SK-N-MC (cell line): ENCODE results near the gene NAV3.

Source experiments
- DNase-seq: peaks from one replicate; pipeline ENCODE4 v3.0.0-alpha.2; 2011; ENCODE audit warnings: low read depth, low spot score
- H3K27ac ChIP-seq: fragments of 200-600 bp; sonication (generic); 2 replicates; pipeline ENCODE4 v1.5.1; 2016; ENCODE audit warnings: mixed run types
- H3K36me3 ChIP-seq: fragments of 200-600 bp; sonication (generic); 2 replicates; pipeline ENCODE4 v1.6.1; 2017; ENCODE audit warnings: antibody characterized with exemption, low read length, mixed read lengths; ENCODE audit not compliant: insufficient read depth
- H3K4me3 ChIP-seq: fragments of 200-600 bp; sonication (generic); 2 replicates; pipeline ENCODE4 v1.5.1; 2016
- H3K9ac ChIP-seq: fragments of 200-600 bp; sonication (generic); 2 replicates; pipeline ENCODE4 v1.8.0; 2017; ENCODE audit warnings: mixed run types, mixed read lengths; ENCODE audit not compliant: insufficient read length
- H3K9me3 ChIP-seq: fragments of 200-600 bp; sonication (generic); 2 replicates; pipeline ENCODE4 v1.6.1; 2017; ENCODE audit warnings: low read depth, mild to moderate bottlenecking, antibody characterized with exemption, low read length, moderate library complexity, mixed read lengths
- EZH2 ChIP-seq: fragments of 200-600 bp; sonication (generic); IDR thresholded peaks from one replicate; pipeline ENCODE4 v1.6.1; 2017; ENCODE audit warnings: antibody characterized with exemption
- FOXP2 ChIP-seq: optimal IDR thresholded peaks from 2 replicates; pipeline ENCODE3; 2011; ENCODE audit warnings: mild to moderate bottlenecking, moderate library complexity; ENCODE audit not compliant: insufficient read depth; ENCODE audit errors: extremely low read length, control extremely low read depth
- POLR2AphosphoS5 ChIP-seq: IDR thresholded peaks from 2 replicates; pipeline ENCODE4 v1.6.1; 2012; ENCODE audit warnings: mild to moderate bottlenecking, low read depth, low read length, borderline replicate concordance

The NAV3 gene

DNA sequence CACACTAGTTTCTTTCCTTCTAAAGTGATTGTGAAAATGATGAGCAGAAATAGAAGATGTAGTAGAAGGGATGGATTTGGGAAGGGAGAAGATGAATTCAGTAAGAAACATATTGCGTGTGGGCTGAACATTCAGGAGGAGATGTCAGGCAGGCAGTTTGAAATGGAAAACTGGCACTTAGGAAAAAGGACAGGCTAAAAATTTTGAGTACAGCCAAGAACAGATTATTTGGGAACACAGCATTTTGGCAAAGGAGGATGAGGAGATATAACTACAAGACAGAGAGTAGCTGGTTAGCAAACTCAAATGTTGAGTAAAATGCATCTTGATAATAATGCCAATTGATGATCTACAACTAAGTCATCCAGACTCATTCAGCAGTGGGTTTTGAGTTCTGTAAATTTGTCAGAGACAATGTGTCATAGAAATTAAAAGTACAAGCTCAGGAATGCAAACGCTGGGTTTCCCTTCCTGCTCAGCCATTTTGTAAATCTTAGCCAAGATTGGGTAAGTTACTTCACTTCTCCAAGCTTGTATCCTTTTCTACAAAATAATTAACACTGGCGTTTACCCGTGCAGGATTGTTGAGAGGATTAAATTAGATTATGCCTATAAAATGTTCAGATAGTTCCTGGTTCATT lies 255.0 kb downstream of the NAV3 start:
- DNase-seq: no peak
- no peak overlapping the region for H3K4me3 ChIP-seq
- H3K27ac ChIP-seq: no peak overlapping the region
- H3K9ac ChIP-seq: no peak overlapping the region
- no peaks in the 10 kb centered on the region for H3K9me3 ChIP-seq
- no peak for TF ChIP-seq POLR2AphosphoS5
- TF ChIP-seq EZH2: no peak
- H3K36me3 ChIP-seq: no peaks in the 10 kb centered on the region

DNA sequence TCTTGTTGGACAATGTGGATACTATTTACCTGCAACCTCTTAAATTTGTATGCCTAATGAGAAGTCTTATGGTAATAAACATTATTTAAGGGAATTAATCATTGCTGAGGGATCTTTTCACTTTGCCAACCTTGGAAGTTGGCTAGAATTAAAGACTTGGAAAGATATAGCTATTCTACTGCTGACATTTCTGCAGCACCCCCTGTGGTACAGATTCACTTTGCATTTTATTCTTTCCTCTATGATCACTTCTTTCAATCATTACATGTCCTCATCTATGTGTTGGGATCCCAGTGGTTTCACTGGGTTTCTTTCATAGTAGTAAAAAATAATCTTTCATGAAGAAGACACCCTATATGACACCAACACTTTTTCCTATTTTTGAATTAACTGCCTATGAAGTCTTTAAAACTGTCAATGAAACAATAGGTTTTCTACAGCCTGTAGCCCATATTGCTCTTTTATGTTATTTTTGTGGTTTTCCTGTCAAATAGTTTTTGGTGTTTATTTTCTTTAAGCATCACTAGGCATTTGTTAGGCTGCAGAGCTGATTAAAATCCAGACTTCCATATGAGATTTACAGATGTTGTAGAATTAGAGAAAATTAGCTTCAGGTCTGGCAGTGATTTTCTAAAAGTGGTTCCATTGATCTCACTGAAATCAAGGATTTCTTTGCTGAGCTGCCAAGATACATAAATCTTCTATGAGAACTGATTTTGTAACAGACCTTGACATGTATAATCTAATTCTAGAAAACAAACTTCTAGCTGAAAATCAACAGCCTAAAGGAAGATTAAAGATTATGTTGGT lies 256.1 kb downstream of the NAV3 start:
- H3K4me3 ChIP-seq: no peak overlapping the region
- H3K9ac ChIP-seq: no peak overlapping the region
- no peaks in the 10 kb centered on the region; the same call in 1 of the 2 replicates for H3K9me3 ChIP-seq
- TF ChIP-seq FOXP2 (no peak), POLR2AphosphoS5 (no peak), EZH2 (no peak)
- no peak overlapping the region for H3K27ac ChIP-seq
- no peaks in the 10 kb centered on the region for H3K36me3 ChIP-seq
- DNase-seq: no peak

DNA sequence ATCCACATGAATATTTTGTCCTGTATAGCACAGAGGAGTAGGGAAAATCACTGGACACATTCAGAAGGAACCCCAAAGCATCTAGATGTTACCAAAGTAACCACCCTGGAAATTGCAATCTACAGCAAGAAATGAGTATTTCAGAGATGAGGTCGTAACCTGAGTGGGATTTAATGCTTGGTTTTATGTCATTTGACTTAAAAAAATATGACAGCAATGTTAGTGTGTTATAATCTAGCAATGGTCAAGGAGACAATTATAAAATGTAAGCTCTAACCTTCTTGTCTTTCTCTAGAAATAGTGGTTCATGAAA lies 256.6 kb downstream of the NAV3 start:
- Histone ChIP-seq H3K9ac (no peak overlapping the region), H3K36me3 (no peaks in the 10 kb centered on the region), H3K4me3 (no peak overlapping the region), H3K27ac (no peak overlapping the region), H3K9me3 (no peaks in the 10 kb centered on the region; the same call in 1 of the 2 replicates)
- TF ChIP-seq POLR2AphosphoS5: no peak
- no peak for TF ChIP-seq FOXP2
- TF ChIP-seq EZH2: no peak
- DNase-seq: no peak

DNA sequence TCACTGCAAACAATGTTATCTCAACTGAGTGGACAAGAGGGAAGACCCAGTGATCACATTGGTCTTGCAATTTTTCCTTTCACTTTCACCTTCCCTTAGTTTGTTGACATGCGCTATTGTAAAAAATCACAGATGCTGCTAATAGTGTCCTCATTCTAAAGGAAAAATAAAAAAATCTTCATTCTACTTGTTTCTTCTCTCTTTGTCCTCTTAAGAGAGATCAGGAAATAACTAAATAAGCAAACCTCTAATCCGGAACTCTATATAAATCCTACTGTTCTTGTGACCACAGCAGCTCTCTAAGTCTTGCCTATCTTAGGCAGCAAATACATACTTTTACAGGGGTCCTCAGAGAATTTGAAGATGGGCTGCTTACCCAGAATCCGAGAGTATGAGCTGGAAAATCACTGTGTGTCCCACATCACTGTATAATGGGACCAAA lies 257.7 kb downstream of the NAV3 start:
- no peaks in the 10 kb centered on the region; the same call in 1 of the 2 replicates for H3K9me3 ChIP-seq
- no peak overlapping the region for H3K27ac ChIP-seq
- H3K36me3 ChIP-seq: no peaks in the 10 kb centered on the region
- TF ChIP-seq EZH2 (no peak), POLR2AphosphoS5 (no peak), FOXP2 (no peak)
- no peak overlapping the region for H3K9ac ChIP-seq
- no peak for DNase-seq
- H3K4me3 ChIP-seq: no peak overlapping the region

DNA sequence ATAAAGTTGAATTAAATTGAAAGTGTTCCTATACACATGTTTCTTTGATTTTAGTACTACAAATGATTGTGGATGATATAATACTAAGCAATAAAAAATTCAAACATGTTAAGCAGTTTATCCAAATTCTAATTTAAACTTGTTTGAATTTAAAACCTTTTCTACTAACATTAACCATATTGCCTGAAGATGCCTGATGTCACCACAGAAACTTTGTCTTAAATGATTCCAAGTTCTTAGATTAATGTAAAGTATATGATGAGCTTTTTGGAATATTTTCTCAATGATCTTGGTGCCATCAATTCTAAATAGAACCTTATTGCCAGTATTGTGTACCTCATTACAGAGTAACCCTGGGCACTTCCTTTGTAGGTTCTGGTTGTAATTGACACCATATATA lies 259.6 kb downstream of the NAV3 start:
- H3K27ac ChIP-seq: no peak overlapping the region
- H3K4me3 ChIP-seq: no peak overlapping the region
- no peak overlapping the region for H3K9ac ChIP-seq
- H3K36me3 ChIP-seq: no peaks in the 10 kb centered on the region
- H3K9me3 ChIP-seq: no peaks in the 10 kb centered on the region; the same call in 1 of the 2 replicates
- DNase-seq: no peak
- TF ChIP-seq EZH2: no peak
- TF ChIP-seq POLR2AphosphoS5: no peak
- no peak for TF ChIP-seq FOXP2

DNA sequence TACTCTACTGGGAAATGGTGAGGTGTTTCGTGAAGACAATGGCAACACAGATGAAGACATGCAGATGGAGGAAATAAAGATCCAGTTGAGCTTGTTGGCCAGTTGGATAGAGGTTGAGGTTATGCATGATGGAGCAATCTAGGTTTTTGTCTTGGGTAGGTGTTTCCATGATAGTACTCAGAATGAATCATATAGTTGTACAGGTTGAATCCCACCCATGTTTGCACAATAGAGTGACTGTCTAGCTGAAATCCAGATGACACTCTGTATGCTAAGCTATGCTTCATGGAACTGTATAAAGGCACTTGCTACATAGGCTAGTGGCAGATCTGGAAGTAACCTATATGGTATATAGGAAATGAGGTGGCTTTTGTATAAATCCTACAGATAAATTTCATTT lies 264.9 kb downstream of the NAV3 start:
- H3K27ac ChIP-seq: no peak overlapping the region
- H3K4me3 ChIP-seq: no peak overlapping the region
- no peaks in the 10 kb centered on the region; the same call in 1 of the 2 replicates for H3K9me3 ChIP-seq
- TF ChIP-seq EZH2 (no peak), FOXP2 (no peak), POLR2AphosphoS5 (no peak)
- no peak for DNase-seq
- H3K36me3 ChIP-seq: no peaks in the 10 kb centered on the region
- H3K9ac ChIP-seq: no peak overlapping the region

DNA sequence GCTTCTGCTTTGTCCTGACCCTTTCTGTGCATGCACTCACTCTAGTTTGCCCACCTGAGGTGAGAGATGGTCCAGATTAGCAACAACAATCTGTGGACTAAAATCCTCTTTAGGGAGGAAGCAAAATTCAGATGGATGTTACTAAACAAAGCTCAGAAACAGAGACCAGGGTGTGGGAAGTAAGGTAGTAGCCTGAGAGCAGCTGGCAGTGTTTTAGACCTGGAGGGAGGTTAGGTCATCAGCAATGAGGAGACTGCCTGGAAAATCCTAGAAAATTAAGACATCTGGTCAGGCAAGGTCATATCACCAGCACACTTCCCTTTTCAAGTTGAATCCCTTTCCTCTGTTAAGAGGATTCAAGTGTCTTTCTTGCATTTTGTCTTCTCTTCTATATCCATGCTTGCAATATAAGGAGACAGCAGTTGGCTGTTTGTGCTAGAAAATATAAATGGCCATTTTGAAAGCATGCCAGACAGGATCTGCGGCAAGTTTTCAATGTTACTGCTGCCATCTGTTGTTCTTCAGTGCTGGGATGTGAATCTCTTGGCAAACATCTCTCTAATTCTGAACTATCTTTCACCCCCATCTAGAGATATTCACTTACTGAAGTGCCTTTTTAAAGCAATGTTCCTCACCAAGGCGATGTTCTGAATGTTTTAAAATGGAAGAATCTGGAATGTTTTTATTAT lies 266.4 kb downstream of the NAV3 start:
- Histone ChIP-seq H3K36me3 (no peaks in the 10 kb centered on the region), H3K9me3 (no peaks in the 10 kb centered on the region), H3K4me3 (no peak overlapping the region), H3K9ac (no peak overlapping the region), H3K27ac (no peak overlapping the region)
- no peak for TF ChIP-seq FOXP2
- no peak for TF ChIP-seq EZH2
- no peak for TF ChIP-seq POLR2AphosphoS5
- DNase-seq: no peak

DNA sequence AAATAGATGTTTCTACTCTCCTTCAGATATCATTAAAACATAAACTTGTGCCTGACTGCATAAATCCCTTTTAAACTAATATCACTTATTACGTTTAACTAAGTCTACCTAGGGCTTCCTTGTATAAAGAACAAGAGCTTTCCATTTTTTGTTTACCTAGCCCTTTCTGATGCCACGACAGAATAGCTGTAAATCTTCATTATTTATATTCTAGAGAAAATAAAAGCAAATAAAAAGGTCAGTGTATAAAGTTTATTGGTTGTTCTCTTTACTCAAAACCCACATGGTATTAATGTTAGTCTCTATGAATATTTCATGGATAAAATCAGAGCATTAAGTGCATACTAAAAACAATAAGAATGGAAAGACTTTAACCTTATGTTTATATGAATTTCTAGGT lies 269.1 kb downstream of the NAV3 start:
- no peaks in the 10 kb centered on the region for H3K36me3 ChIP-seq
- no peaks in the 10 kb centered on the region for H3K9me3 ChIP-seq
- TF ChIP-seq POLR2AphosphoS5 (no peak), EZH2 (no peak), FOXP2 (no peak)
- no peak overlapping the region for H3K9ac ChIP-seq
- H3K27ac ChIP-seq: no peak overlapping the region
- no peak overlapping the region for H3K4me3 ChIP-seq
- no peak for DNase-seq

DNA sequence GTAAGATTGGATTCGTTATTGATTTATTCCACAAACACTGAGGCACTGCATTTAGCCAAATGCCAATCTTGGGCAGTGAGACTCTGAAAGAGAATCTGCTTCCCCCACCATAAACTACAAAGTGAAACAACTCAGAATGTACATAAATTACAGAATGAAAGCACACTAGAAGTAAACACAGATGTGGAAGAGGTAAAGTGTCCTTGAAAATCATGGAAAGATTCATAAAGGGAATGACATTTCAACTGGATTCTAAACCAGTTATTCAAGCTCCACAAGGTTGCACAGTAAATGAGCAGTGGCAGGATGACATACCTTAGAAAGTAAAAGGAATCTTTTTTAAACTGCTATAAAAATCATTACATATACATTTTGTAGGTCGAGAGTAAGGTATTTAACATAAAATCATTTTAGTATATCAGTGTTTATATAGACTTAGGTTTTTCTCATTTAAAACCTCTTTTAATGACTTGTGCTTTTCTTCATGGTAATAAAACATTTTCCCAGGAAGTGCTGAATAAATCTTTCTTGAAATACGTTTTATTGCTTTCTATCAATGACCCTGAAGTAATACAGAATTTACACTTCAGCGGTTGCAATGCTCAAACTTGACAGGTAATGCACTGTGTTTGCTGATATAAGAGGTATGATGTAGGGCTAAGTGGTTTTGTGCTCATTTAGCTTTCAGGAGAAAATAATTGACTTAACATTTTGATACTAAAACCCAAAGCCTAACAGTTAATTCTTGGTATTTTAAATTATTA lies 270.6 kb downstream of the NAV3 start:
- Histone ChIP-seq H3K9me3 (no peaks in the 10 kb centered on the region), H3K27ac (no peak overlapping the region; the same call in 1 of the 2 replicates), H3K4me3 (no peak overlapping the region; the same call in 1 of the 2 replicates), H3K9ac (no peak overlapping the region), H3K36me3 (no peaks in the 10 kb centered on the region)
- no peak for TF ChIP-seq FOXP2
- no peak for TF ChIP-seq EZH2
- no peak for TF ChIP-seq POLR2AphosphoS5
- no peak for DNase-seq
